Stomach (tissue), 4 donors: ENCODE results near the gene HSFX3.

Experiments used
- EP300 ChIP-seq: sonication (generic); formaldehyde crosslinking; IDR thresholded peaks from one replicate; pipeline ENCODE4 v1.6.1; 2017; ENCODE audit warnings: antibody characterized with exemption
- TF ChIP-seq, protein P1 (sequence below), 7 experiments: fragments of 450-650 bp in 4 of 7; fragments of 200-600 bp in 3 of 7; sonication (generic) in 3 of 7; IDR thresholded peaks; one replicate each; pipeline ENCODE4 v1.5.1; 2016 to 2019; ENCODE audit warnings: antibody characterized with exemption in 7 of 7, control low read depth in 2 of 7, mild to moderate bottlenecking in 1 of 7

DNA sequence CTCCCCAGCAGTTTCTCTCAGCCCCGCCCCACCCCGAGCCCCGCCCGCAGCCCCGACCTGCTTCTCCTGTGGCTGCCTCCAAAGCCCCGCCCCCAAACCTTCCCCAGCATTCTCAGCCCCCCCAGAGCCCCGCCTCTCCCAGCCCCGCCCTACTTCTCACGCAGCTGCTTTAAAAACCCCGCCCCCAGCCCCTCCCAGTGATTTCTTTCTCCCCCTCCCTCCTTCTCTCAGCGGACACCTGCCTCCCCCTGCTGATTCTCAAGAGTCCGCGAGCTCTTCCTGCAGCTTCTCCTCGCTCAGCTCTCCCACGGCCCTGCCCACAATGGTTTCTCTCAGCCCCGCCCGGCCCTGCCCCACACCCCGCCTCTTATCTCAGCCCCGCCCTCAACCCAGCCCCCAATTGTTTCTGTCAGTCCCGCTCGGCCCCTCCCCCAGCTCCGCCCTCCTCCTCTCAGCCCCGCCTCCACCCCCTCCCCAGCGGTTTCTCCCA is 9.5 kb downstream of the HSFX3 start:
- no peak for TF ChIP-seq EP300
- TF ChIP-seq, protein P1, sequence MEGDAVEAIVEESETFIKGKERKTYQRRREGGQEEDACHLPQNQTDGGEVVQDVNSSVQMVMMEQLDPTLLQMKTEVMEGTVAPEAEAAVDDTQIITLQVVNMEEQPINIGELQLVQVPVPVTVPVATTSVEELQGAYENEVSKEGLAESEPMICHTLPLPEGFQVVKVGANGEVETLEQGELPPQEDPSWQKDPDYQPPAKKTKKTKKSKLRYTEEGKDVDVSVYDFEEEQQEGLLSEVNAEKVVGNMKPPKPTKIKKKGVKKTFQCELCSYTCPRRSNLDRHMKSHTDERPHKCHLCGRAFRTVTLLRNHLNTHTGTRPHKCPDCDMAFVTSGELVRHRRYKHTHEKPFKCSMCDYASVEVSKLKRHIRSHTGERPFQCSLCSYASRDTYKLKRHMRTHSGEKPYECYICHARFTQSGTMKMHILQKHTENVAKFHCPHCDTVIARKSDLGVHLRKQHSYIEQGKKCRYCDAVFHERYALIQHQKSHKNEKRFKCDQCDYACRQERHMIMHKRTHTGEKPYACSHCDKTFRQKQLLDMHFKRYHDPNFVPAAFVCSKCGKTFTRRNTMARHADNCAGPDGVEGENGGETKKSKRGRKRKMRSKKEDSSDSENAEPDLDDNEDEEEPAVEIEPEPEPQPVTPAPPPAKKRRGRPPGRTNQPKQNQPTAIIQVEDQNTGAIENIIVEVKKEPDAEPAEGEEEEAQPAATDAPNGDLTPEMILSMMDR (IDR thresholded peaks at IDR 0.05), result no peak
